Fibroblast of lung (primary cell): Measurements from ENCODE around the gene TRPM3. TPM values are rescaled to one million over a fixed set of nuclear protein-coding genes. Genes with fewer than 3 reads are reported as not detected.

ENCODE experiments used
- DNase-seq, 2 donors: peaks; one replicate each; pipeline versions ENCODE4 v3.0.0 to v3.0.0-alpha.2; 2010; ENCODE audit warnings: low read depth in 2 of 2
- H2AFZ ChIP-seq: 2 replicates; pipeline ENCODE4 v1.5.1; 2012; ENCODE audit warnings: low read length, control low read depth, inconsistent platforms
- H3K27ac ChIP-seq: 2 replicates; pipeline ENCODE4 v1.5.1; 2011; ENCODE audit warnings: low read length, control low read depth; ENCODE audit not compliant: insufficient read depth
- H3K27me3 ChIP-seq: 2 replicates; pipeline ENCODE4 v1.5.1; 2011; ENCODE audit warnings: mild to moderate bottlenecking, low read length; ENCODE audit not compliant: control insufficient read depth, insufficient read depth
- H3K36me3 ChIP-seq: 2 replicates; pipeline ENCODE4 v1.5.1; 2011; ENCODE audit warnings: low read length; ENCODE audit not compliant: control insufficient read depth, insufficient read depth
- H3K4me1 ChIP-seq: 2 replicates; pipeline ENCODE4 v1.5.1; 2011; ENCODE audit warnings: low read length; ENCODE audit not compliant: control insufficient read depth, insufficient read depth; ENCODE audit errors: extremely low read depth
- H3K4me2 ChIP-seq: 2 replicates; pipeline ENCODE4 v1.5.1; 2011; ENCODE audit warnings: low read length, control low read depth; ENCODE audit not compliant: insufficient read depth; ENCODE audit errors: extremely low read depth
- H3K4me3 ChIP-seq, 4 experiments: fragments of 200-600 bp in 1 of 4; sonication (generic) in 1 of 4; replicated peaks in 1 of 4; 2 replicates each; pipeline ENCODE4 v1.5.1; 2011 to 2016; ENCODE audit warnings: low read length in 4 of 4, low read depth in 3 of 4, mild to moderate bottlenecking in 3 of 4, control low read depth in 2 of 4, inconsistent platforms in 1 of 4, mixed read lengths in 1 of 4; ENCODE audit not compliant: insufficient read depth in 1 of 4; ENCODE audit errors: control extremely low read depth in 1 of 4
- H3K79me2 ChIP-seq: 2 replicates; pipeline ENCODE4 v1.5.1; 2012; ENCODE audit warnings: mild to moderate bottlenecking, low read length, inconsistent platforms; ENCODE audit not compliant: control insufficient read depth, insufficient read depth
- H3K9ac ChIP-seq: 2 replicates; pipeline ENCODE4 v1.5.1; 2011; ENCODE audit warnings: mild to moderate bottlenecking, low read length, control low read depth; ENCODE audit not compliant: insufficient read depth
- H3K9me3 ChIP-seq: 2 replicates; pipeline ENCODE4 v1.5.1; 2012; ENCODE audit warnings: low read depth, low read length; ENCODE audit not compliant: control insufficient read depth, insufficient read depth
- H4K20me1 ChIP-seq: 2 replicates; pipeline ENCODE4 v1.5.1; 2011; ENCODE audit warnings: low read length; ENCODE audit not compliant: control insufficient read depth, insufficient read depth; ENCODE audit errors: extremely low read depth
- EZH2 ChIP-seq: IDR thresholded peaks from 2 replicates; pipeline ENCODE4 v1.5.1; 2012; ENCODE audit warnings: low read length, control low read depth, mild to moderate bottlenecking; ENCODE audit errors: missing control alignments
- polyA plus RNA-seq, 2 donors: library from polyadenylated mRNA; depleted of rRNA in 1 of 2; stranded (reverse) in 1 of 2; unstranded in 1 of 2; fragments of >200 nt; gene quantifications; 2 replicates each; pipeline ENCODE4 v1.2.1, GENCODE V29; 2011 to 2012; ENCODE audit warnings: missing spikeins in 1 of 2
- total RNA-seq: library from RNA; depleted of rRNA; stranded (reverse); fragments of >200 nt; gene quantifications from 2 replicates; pipeline ENCODE4 v1.2.1, GENCODE V29; 2014
- TF ChIP-seq, protein P1 (sequence below), 2 donors: IDR thresholded peaks in 1 of 2; conservative IDR thresholded peaks in 1 of 2; 1 replicate in 1 of 2; 2 replicates in 1 of 2; pipeline ENCODE4 v1.5.1; 2011 to 2012; ENCODE audit warnings: low read length in 2 of 2, control low read depth in 1 of 2, inconsistent platforms in 1 of 2, low read depth in 1 of 2, mild to moderate bottlenecking in 1 of 2

Gene TRPM3
- total and polyA plus RNA-seq, 2 donors (not counting 1 experiment from before 2014, with no cell fraction given) = 0.05 to 0.50 TPM

DNA sequence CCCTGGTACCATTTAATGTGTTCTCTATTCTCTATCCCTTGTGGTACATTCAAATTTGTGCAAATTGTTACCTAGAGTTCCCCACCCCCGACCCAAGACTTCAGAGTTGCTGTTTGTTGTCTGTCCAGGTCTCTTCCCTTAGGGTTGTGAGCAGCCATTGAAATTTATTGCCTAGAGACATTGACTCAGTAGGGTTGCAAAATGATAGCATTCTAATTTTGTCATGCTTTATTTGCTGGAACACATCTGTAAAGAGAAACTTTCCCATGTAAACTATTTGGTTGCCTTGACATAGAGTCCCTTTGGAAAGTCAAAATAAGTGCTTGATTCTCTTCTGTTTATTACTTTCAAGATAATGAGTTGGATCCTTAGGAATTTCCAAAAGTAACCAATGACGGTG is 615.3 kb downstream of the TRPM3 start:
- Histone ChIP-seq H2AFZ (no peak overlapping the region), H3K79me2 (no peaks in the 10 kb centered on the region), H3K36me3 (no peaks in the 10 kb centered on the region), H3K27ac (no peak overlapping the region), H3K9me3 (no peaks in the 10 kb centered on the region), H4K20me1 (no peaks in the 10 kb centered on the region), H3K9ac (no peak overlapping the region), H3K27me3 (no peaks in the 10 kb centered on the region), H3K4me2 (no peak overlapping the region), H3K4me3 (no peak overlapping the region), H3K4me1 (no peaks in the 10 kb centered on the region)
- TF ChIP-seq EZH2 = no peak
- TF ChIP-seq, protein P1, sequence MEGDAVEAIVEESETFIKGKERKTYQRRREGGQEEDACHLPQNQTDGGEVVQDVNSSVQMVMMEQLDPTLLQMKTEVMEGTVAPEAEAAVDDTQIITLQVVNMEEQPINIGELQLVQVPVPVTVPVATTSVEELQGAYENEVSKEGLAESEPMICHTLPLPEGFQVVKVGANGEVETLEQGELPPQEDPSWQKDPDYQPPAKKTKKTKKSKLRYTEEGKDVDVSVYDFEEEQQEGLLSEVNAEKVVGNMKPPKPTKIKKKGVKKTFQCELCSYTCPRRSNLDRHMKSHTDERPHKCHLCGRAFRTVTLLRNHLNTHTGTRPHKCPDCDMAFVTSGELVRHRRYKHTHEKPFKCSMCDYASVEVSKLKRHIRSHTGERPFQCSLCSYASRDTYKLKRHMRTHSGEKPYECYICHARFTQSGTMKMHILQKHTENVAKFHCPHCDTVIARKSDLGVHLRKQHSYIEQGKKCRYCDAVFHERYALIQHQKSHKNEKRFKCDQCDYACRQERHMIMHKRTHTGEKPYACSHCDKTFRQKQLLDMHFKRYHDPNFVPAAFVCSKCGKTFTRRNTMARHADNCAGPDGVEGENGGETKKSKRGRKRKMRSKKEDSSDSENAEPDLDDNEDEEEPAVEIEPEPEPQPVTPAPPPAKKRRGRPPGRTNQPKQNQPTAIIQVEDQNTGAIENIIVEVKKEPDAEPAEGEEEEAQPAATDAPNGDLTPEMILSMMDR (conservative IDR thresholded peaks at IDR 0.05 in 1 of 2, IDR thresholded peaks at IDR 0.05 in 1 of 2; ENCODE audit: low read depth in 1 of 2, low read length in 2 of 2) = no peak
- peak in 1 of 2 donors; percentile 42 for DNase-seq

DNA sequence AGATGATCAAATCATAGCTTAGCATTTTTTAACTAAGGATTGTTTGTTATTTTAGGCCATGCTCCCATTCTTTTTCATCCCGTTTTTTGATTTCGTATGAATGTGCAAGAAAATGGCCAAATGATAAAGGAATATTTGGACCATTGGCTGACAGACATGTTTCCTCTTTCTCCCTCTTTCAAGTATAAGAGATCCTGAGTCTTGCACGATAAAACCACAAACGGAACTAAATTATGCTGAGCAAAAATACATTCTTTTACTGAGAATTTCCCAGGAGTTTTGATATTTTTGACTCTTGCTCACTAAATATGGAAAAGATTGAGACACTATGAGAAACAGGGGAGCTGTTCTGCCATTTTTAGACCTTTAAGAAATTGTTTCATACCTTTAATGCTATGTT is 616.6 kb downstream of the TRPM3 start:
- Histone ChIP-seq H4K20me1 (no peaks in the 10 kb centered on the region), H2AFZ (no peak overlapping the region), H3K27me3 (no peaks in the 10 kb centered on the region), H3K4me1 (no peaks in the 10 kb centered on the region), H3K4me3 (no peak overlapping the region), H3K79me2 (no peaks in the 10 kb centered on the region), H3K4me2 (no peak overlapping the region), H3K27ac (no peak overlapping the region), H3K9ac (no peak overlapping the region), H3K9me3 (no peaks in the 10 kb centered on the region), H3K36me3 (no peaks in the 10 kb centered on the region)
- TF ChIP-seq, protein P1 (conservative IDR thresholded peaks at IDR 0.05 in 1 of 2, IDR thresholded peaks at IDR 0.05 in 1 of 2; ENCODE audit: low read depth in 1 of 2, low read length in 2 of 2) = no peak
- no peak for TF ChIP-seq EZH2
- peak; percentile 6 to 54 for DNase-seq

DNA sequence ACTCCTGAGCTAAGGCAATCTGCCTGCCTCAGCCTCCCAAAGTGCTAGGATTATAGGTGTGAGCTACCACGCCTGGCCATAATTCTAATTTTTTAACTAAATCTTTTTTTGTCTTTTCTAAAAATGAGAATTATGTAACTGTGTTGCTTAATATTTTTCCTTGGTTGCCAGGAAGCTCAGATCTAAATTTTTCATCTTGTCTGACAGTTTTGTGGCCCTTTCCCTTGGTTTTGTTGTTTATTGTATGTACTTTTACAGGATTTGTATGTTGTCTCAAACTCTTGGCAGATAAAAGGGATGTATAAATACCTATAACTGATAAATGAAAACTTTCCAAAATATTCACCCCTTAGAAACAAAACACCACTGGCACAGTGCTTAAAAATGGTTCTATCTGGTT is 618.7 kb downstream of the TRPM3 start:
- H3K4me2 ChIP-seq = no peak overlapping the region
- H3K4me3 ChIP-seq = no peak overlapping the region
- H3K4me1 ChIP-seq = no peaks in the 10 kb centered on the region
- H3K9me3 ChIP-seq = no peaks in the 10 kb centered on the region
- no peak overlapping the region for H2AFZ ChIP-seq
- H3K36me3 ChIP-seq = no peaks in the 10 kb centered on the region
- no peak overlapping the region for H3K27ac ChIP-seq
- H3K79me2 ChIP-seq = no peaks in the 10 kb centered on the region
- no peak for DNase-seq
- no peak for TF ChIP-seq EZH2
- TF ChIP-seq, protein P1 (conservative IDR thresholded peaks at IDR 0.05 in 1 of 2, IDR thresholded peaks at IDR 0.05 in 1 of 2; ENCODE audit: low read depth in 1 of 2, low read length in 2 of 2) = no peak
- H3K27me3 ChIP-seq = no peaks in the 10 kb centered on the region
- H4K20me1 ChIP-seq = no peaks in the 10 kb centered on the region
- no peak overlapping the region for H3K9ac ChIP-seq
